A673 (cell line): Measurements from ENCODE around the gene OPTC. TPM values are rescaled to one million over a fixed set of nuclear protein-coding genes. Genes with fewer than 3 reads are reported as not detected.

Source experiments
- BruUV-seq: library from RNA; stranded (reverse); fragments of 400-500 nt; replicated peaks from 2 replicates; lab custom pipeline; 2021; lab: Mats Ljungman, UMichigan
- CTCF ChIA-PET: fragments of 300-600 bp; sonication (Branson Sonifier 250); formaldehyde crosslinking; loops from one replicate; lab custom pipeline; 2022; ENCODE audit warnings: antibody characterized with exemption; lab: Charles Lee
- POLR2A ChIA-PET: fragments of 300-600 bp; sonication (Branson Sonifier 250); formaldehyde crosslinking; loops from one replicate; lab custom pipeline; 2022; ENCODE audit warnings: antibody characterized with exemption; ENCODE audit not compliant: low non-redundant PET; lab: Charles Lee
- DNase-seq: peaks from one replicate; pipeline ENCODE4 v3.0.0-alpha.2; 2015; ENCODE audit warnings: low spot score
- H3K27ac ChIP-seq: fragments of 200-600 bp; sonication (generic); 2 replicates; pipeline ENCODE4 v1.5.1; 2016; ENCODE audit warnings: mixed run types, low read depth, mild to moderate bottlenecking, mixed read lengths, antibody characterized with exemption, low read length; ENCODE audit not compliant: poor library complexity, severe bottlenecking
- H3K27me3 ChIP-seq: fragments of 200-600 bp; sonication (generic); replicated peaks from 2 replicates; pipeline ENCODE4 v1.6.1; 2017; ENCODE audit warnings: mixed run types, low read depth, mild to moderate bottlenecking, mixed read lengths, antibody characterized with exemption, low read length; ENCODE audit not compliant: insufficient read depth, poor library complexity
- H3K36me3 ChIP-seq: fragments of 200-600 bp; sonication (generic); 2 replicates; pipeline ENCODE4 v1.6.1; 2016; ENCODE audit warnings: mixed run types, mild to moderate bottlenecking, mixed read lengths, antibody characterized with exemption, low read length; ENCODE audit not compliant: insufficient read depth, poor library complexity, severe bottlenecking
- H3K4me1 ChIP-seq: fragments of 200-600 bp; sonication (generic); 2 replicates; pipeline ENCODE4 v1.6.1; 2017; ENCODE audit warnings: mixed run types, mild to moderate bottlenecking, mixed read lengths, antibody characterized with exemption, low read length; ENCODE audit not compliant: insufficient read depth, poor library complexity, severe bottlenecking
- H3K4me3 ChIP-seq: fragments of 200-600 bp; sonication (generic); 2 replicates; pipeline ENCODE4 v1.5.1; 2016; ENCODE audit warnings: low read depth, mixed run types, mild to moderate bottlenecking, mixed read lengths, low read length; ENCODE audit not compliant: poor library complexity, severe bottlenecking
- H3K9me3 ChIP-seq: fragments of 200-600 bp; sonication (generic); 2 replicates; pipeline ENCODE4 v1.6.1; 2016; ENCODE audit warnings: mixed run types, low read depth, mild to moderate bottlenecking, mixed read lengths, antibody characterized with exemption, low read length; ENCODE audit not compliant: poor library complexity, severe bottlenecking
- CTCF ChIP-seq: fragments of 300-800, 200-600 bp; sonication (generic); conservative IDR thresholded peaks from 2 replicates; pipeline ENCODE4 v1.5.1; 2017; ENCODE audit warnings: low read depth, mild to moderate bottlenecking, antibody characterized with exemption, low read length, moderate library complexity, mixed read lengths
- EZH2 ChIP-seq: fragments of 200-600 bp; sonication (generic); IDR thresholded peaks from 2 replicates; pipeline ENCODE4 v1.6.1; 2017; ENCODE audit warnings: borderline replicate concordance, low read depth, mild to moderate bottlenecking, mixed read lengths, antibody characterized with exemption, low read length; ENCODE audit not compliant: poor library complexity, severe bottlenecking
- intact Hi-C: fragments of 100-400 bp; cut with micrococcal nuclease; formaldehyde crosslinking; loops from one replicate; pipeline ENCODE4 v1.10.0; 2022; ENCODE audit not compliant: unreplicated experiment
- total RNA-seq: library from RNA; stranded (reverse); gene quantifications from 2 replicates; pipeline ENCODE4 v1.2.3, GENCODE V29; 2021

Gene OPTC
- total RNA-seq, 1 experiment from 2014 or later = not detected

- Histone ChIP-seq H3K4me3 (no peak overlapping the region), H3K27ac (no peak overlapping the region), H3K4me1 (no peaks in the 10 kb centered on the region), H3K36me3 (no peaks in the 10 kb centered on the region), H3K9me3 (no peaks in the 10 kb centered on the region), H3K27me3 (no peaks in the 10 kb centered on the region)
- POLR2A ChIA-PET = no interaction called here
- DNase-seq = no peak
- CTCF ChIA-PET = no interaction called here
- intact Hi-C loops = loop anchor here (10.0 kb wide), 1 partner anchor 125 kb away; the partner anchor contains the start of gene ATP2B4
- TF ChIP-seq CTCF (no peak), EZH2 (no peak)
- BruUV-seq = no TSS peak
Observed at GRCh38 chr1:203499643-203500278, 5.8 kb downstream of the OPTC start.

- intact Hi-C loops = loop anchor here (10.0 kb wide), 1 partner anchor 125 kb away; the partner anchor contains the start of gene ATP2B4
- Histone ChIP-seq H3K36me3 (no peaks in the 10 kb centered on the region), H3K4me1 (no peaks in the 10 kb centered on the region), H3K4me3 (no peak overlapping the region), H3K27me3 (no peaks in the 10 kb centered on the region), H3K9me3 (no peaks in the 10 kb centered on the region), H3K27ac (no peak overlapping the region)
- BruUV-seq = no TSS peak
- ChIA-PET POLR2A (no interaction called here), CTCF (no interaction called here)
- TF ChIP-seq CTCF (no peak), EZH2 (no peak)
- no peak for DNase-seq
Observed at GRCh38 chr1:203500279-203500678, 6.3 kb downstream of the OPTC start.

GRCh38 chr1:203503836-203504235, 9.9 kb downstream of the OPTC start:
- H3K27me3 ChIP-seq = no peaks in the 10 kb centered on the region
- POLR2A ChIA-PET = no interaction called here
- no peak overlapping the region for H3K4me3 ChIP-seq
- H3K9me3 ChIP-seq = no peaks in the 10 kb centered on the region
- no peaks in the 10 kb centered on the region for H3K4me1 ChIP-seq
- CTCF ChIA-PET = interaction anchor here (0.9 to 3.6 kb wide), 3 partner anchors 194 to 464 kb away, joined by 3 to 26 read pairs (median 5); no protein-coding TSS in a partner anchor
- H3K27ac ChIP-seq = no peak overlapping the region
- no peaks in the 10 kb centered on the region for H3K36me3 ChIP-seq
- no peak for DNase-seq
- intact Hi-C loops = loop anchor here (1.0 to 10.0 kb wide), 2 partner anchors 121 to 198 kb away; partner anchors contain the start of gene ATP2B4
- no TSS peak for BruUV-seq
- no peak for TF ChIP-seq EZH2
- no peak for TF ChIP-seq CTCF
